ENCODE results near the gene RGS9BP. TPM values are rescaled to one million over a fixed set of nuclear protein-coding genes. Genes with fewer than 3 reads are reported as not detected.

The RGS9BP gene
- total and polyA plus RNA-seq, 10 of the 15 experiments (the other 5 are each of a cell fraction or from before 2014, with no cell fraction given): 0.01 to 0.10 (median 0.05) TPM; not detected in 6

DNA sequence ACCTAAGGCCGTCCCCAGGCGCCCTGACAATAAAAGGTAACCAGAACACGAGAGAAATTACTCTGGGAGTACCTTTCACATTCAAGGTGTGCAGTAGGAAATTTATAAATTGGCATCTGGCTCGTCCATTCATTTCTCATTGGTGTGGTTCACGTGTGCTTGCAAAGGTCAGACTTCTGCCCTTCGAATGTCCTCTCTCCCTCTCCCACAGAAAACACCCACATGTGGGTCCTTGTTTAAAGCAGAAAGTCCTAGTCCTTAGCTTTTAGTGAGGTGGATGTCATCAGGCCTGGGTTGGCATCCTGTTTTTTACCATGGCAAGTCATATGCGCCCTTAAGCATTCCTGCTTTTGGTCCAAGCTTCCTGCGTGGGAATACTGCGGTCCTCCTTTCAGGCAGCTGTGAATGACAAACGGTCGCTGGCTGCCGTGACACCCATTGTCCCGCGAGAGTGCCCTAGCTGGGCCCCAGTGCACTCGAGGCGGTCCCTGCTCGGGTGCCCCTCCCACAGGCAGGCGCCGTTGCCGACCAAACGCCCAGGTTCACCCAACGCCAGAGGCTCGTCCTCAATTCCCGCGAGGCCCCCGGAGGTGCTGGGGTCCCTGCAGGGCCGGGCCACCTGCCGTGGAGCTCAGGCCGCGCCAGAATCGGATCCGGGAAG lies 15.8 kb downstream of the RGS9BP start, which contains the start of gene NUDT19 (continued):
- TF ChIP-seq SMAD5 (IDR thresholded peaks at IDR 0.05; ENCODE audit: low read depth) (no peak), LARP7 (IDR thresholded peaks at IDR 0.05) (no peak; the same call in 1 of the 2 replicates), NR2F1 (conservative IDR thresholded peaks at IDR 0.05) (no peak), CBX3 (IDR thresholded peaks at IDR 0.05; ENCODE audit: borderline replicate concordance, low read depth) (no peak), ZBED1 (IDR thresholded peaks at IDR 0.05; ENCODE audit: borderline replicate concordance) (no peak), KDM1A (IDR thresholded peaks at IDR 0.05; ENCODE audit: borderline replicate concordance) (no peak), ZNF207 (IDR thresholded peaks at IDR 0.05; ENCODE audit: borderline replicate concordance) (no peak), HCFC1 (IDR thresholded peaks at IDR 0.05; ENCODE audit: low read length) (peak; percentile 30; the same call in 1 of the 2 replicates), CHD1 (IDR thresholded peaks at IDR 0.05; ENCODE audit: low read depth, low read length) (no peak), ZSCAN29 (IDR thresholded peaks at IDR 0.05) (no peak), PML (IDR thresholded peaks at IDR 0.05; ENCODE audit: low read length) (no peak), STAT3 (IDR thresholded peaks at IDR 0.05; ENCODE audit: low read depth, low read length) (no peak), CREB1 (IDR thresholded peaks at IDR 0.05; ENCODE audit: low read depth) (peak; percentile 32; the same call in 1 of the 2 replicates), EP300 (IDR thresholded peaks at IDR 0.05; ENCODE audit: borderline replicate concordance in 1 of 2, control insufficient read depth in 1 of 2, low read depth in 2 of 2, low read length in 2 of 2) (no peak), MAX (IDR thresholded peaks at IDR 0.05; ENCODE audit: low read depth, low read length) (no peak; the same call in 1 of the 2 replicates), JUNB (IDR thresholded peaks at IDR 0.05) (no peak), RAD51 (IDR thresholded peaks at IDR 0.05) (no peak), SUPT20H (IDR thresholded peaks at IDR 0.05; ENCODE audit: borderline replicate concordance, control insufficient read depth, low read depth, low read length) (no peak), NBN (IDR thresholded peaks at IDR 0.05) (no peak; the same call in 1 of the 2 replicates), SMARCA5 (IDR thresholded peaks at IDR 0.05) (no peak), FOXK2 (IDR thresholded peaks at IDR 0.05) (no peak), NFIC (IDR thresholded peaks at IDR 0.05; ENCODE audit: low read depth, low read length) (no peak), MYB (IDR thresholded peaks at IDR 0.05; ENCODE audit: borderline replicate concordance, low read depth, low read length) (no peak)
- TF ChIP-seq, protein P1, sequence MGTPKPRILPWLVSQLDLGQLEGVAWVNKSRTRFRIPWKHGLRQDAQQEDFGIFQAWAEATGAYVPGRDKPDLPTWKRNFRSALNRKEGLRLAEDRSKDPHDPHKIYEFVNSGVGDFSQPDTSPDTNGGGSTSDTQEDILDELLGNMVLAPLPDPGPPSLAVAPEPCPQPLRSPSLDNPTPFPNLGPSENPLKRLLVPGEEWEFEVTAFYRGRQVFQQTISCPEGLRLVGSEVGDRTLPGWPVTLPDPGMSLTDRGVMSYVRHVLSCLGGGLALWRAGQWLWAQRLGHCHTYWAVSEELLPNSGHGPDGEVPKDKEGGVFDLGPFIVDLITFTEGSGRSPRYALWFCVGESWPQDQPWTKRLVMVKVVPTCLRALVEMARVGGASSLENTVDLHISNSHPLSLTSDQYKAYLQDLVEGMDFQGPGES (IDR thresholded peaks at IDR 0.05): no peak
- TF ChIP-seq, protein P2, sequence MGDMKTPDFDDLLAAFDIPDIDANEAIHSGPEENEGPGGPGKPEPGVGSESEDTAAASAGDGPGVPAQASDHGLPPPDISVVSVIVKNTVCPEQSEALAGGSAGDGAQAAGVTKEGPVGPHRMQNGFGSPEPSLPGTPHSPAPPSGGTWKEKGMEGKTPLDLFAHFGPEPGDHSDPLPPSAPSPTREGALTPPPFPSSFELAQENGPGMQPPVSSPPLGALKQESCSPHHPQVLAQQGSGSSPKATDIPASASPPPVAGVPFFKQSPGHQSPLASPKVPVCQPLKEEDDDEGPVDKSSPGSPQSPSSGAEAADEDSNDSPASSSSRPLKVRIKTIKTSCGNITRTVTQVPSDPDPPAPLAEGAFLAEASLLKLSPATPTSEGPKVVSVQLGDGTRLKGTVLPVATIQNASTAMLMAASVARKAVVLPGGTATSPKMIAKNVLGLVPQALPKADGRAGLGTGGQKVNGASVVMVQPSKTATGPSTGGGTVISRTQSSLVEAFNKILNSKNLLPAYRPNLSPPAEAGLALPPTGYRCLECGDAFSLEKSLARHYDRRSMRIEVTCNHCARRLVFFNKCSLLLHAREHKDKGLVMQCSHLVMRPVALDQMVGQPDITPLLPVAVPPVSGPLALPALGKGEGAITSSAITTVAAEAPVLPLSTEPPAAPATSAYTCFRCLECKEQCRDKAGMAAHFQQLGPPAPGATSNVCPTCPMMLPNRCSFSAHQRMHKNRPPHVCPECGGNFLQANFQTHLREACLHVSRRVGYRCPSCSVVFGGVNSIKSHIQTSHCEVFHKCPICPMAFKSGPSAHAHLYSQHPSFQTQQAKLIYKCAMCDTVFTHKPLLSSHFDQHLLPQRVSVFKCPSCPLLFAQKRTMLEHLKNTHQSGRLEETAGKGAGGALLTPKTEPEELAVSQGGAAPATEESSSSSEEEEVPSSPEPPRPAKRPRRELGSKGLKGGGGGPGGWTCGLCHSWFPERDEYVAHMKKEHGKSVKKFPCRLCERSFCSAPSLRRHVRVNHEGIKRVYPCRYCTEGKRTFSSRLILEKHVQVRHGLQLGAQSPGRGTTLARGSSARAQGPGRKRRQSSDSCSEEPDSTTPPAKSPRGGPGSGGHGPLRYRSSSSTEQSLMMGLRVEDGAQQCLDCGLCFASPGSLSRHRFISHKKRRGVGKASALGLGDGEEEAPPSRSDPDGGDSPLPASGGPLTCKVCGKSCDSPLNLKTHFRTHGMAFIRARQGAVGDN (IDR thresholded peaks at IDR 0.05): no peak
- TF ChIP-seq, protein P3, sequence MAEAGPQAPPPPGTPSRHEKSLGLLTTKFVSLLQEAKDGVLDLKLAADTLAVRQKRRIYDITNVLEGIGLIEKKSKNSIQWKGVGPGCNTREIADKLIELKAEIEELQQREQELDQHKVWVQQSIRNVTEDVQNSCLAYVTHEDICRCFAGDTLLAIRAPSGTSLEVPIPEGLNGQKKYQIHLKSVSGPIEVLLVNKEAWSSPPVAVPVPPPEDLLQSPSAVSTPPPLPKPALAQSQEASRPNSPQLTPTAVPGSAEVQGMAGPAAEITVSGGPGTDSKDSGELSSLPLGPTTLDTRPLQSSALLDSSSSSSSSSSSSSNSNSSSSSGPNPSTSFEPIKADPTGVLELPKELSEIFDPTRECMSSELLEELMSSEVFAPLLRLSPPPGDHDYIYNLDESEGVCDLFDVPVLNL (IDR thresholded peaks at IDR 0.05; ENCODE audit: low read depth, low read length): no peak
- TF ChIP-seq, protein P4, sequence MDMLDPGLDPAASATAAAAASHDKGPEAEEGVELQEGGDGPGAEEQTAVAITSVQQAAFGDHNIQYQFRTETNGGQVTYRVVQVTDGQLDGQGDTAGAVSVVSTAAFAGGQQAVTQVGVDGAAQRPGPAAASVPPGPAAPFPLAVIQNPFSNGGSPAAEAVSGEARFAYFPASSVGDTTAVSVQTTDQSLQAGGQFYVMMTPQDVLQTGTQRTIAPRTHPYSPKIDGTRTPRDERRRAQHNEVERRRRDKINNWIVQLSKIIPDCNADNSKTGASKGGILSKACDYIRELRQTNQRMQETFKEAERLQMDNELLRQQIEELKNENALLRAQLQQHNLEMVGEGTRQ (IDR thresholded peaks at IDR 0.05; ENCODE audit: borderline replicate concordance, low read depth, low read length): no peak
